Prostate gland (tissue), 2 donors: ENCODE results near the gene CTNS.

ENCODE experiments used
- POLR2AphosphoS5 ChIP-seq: sonication (generic); formaldehyde crosslinking; IDR thresholded peaks from one replicate; pipeline ENCODE4 v1.6.1; 2017; ENCODE audit warnings: antibody characterized with exemption
- TF ChIP-seq, protein P1 (sequence below), 4 experiments: fragments of 200-600 bp in 2 of 4; fragments of 450-650 bp in 2 of 4; sonication (generic) in 2 of 4; IDR thresholded peaks; 1 replicate in 3 of 4; 2 replicates in 1 of 4; pipeline ENCODE4 v1.5.1; 2016 to 2019; ENCODE audit warnings: antibody characterized with exemption in 4 of 4, mild to moderate bottlenecking in 2 of 4, moderate library complexity in 2 of 4

DNA sequence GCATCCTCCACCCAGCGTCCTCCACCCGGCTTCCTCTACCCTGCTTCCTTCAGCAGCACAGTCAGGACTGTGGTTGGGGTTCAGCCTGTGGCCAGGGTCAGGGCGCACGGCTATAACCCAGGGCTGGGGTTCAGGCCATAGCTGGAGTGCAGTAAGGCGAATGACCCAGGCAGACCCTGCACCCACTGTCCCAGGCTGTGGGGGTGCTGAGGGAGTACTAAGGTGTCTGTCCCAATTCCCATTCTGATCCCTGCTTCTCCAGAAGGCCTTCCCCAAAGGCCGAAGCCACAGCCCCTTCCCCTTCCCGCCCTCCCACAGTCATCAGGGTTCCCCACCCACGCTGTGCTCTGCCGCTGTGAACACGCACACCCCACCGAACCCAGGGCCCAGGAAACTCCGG lies 44.5 kb downstream of the CTNS start:
- TF ChIP-seq, protein P1, sequence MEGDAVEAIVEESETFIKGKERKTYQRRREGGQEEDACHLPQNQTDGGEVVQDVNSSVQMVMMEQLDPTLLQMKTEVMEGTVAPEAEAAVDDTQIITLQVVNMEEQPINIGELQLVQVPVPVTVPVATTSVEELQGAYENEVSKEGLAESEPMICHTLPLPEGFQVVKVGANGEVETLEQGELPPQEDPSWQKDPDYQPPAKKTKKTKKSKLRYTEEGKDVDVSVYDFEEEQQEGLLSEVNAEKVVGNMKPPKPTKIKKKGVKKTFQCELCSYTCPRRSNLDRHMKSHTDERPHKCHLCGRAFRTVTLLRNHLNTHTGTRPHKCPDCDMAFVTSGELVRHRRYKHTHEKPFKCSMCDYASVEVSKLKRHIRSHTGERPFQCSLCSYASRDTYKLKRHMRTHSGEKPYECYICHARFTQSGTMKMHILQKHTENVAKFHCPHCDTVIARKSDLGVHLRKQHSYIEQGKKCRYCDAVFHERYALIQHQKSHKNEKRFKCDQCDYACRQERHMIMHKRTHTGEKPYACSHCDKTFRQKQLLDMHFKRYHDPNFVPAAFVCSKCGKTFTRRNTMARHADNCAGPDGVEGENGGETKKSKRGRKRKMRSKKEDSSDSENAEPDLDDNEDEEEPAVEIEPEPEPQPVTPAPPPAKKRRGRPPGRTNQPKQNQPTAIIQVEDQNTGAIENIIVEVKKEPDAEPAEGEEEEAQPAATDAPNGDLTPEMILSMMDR (IDR thresholded peaks at IDR 0.05): no peak
- TF ChIP-seq POLR2AphosphoS5: no peak
